Activated T-cell treated with anti-CD3 and anti-CD28 coated beads, Interleukin-2, amount 50 U/mL, for 24 hours (primary cell): Measurements from ENCODE around the gene PNKP.
A peak's percentile ranks its signal among the peaks of the same experiment; 100 is the strongest.

Experiments used
- DNase-seq: peaks from one replicate; pipeline ENCODE4 v3.0.0-alpha.2; 2020
- H3K27ac Mint-ChIP-seq: 2 replicates; pipeline ENCODE4 v1.8.0; 2020; ENCODE audit warnings: mild to moderate bottlenecking, mixed read lengths
- H3K27me3 Mint-ChIP-seq: 2 replicates; pipeline ENCODE4 v1.8.0; 2020; ENCODE audit warnings: mixed read lengths
- H3K36me3 Mint-ChIP-seq: 2 replicates; pipeline ENCODE4 v1.8.0; 2020; ENCODE audit warnings: low read depth, mixed read lengths
- H3K4me1 Mint-ChIP-seq: 2 replicates; pipeline ENCODE4 v1.8.0; 2020; ENCODE audit warnings: low read depth, mixed read lengths
- H3K4me3 Mint-ChIP-seq: 2 replicates; pipeline ENCODE4 v1.8.0; 2020; ENCODE audit warnings: mild to moderate bottlenecking, moderate library complexity, mixed read lengths
- H3K9me3 Mint-ChIP-seq: 2 replicates; pipeline ENCODE4 v1.8.0; 2020; ENCODE audit warnings: mixed read lengths

PNKP gene

DNA sequence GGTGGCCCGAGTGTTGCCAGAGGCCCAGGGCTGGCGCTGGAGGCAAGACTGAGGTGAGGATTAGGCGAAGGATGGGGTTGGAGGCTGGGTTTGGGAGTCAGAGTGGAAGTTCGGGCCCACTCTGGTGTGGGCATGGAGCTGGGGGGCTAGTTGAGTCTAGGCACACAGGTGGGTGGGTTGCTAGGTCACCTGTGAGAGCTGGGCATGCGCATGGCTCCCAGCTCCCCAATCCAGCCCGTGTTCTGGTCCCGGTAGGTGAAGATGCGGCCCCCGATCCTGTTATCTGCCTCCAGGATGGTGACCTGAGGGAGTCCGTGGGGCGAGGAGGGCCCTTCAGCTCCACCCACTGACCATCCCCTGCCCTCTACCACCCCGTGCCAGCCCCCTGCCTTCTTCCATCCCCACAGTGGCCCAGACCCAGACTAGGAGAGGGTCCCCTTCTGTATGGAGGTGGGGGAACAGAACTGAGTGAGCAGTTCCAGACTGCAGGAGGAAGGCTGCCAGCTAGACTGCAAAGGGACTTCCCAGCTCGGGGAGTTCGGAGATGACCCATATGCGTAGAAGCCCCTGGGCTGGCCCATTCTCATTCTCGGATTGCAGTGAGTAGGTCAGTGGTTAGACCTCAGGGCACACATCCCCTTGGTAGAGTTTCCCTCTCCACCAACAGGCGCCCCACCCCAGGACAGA lies 27.6 kb upstream of the PNKP start:
- peaks cover 22% of the 10 kb centered on the region for H3K36me3 Mint-ChIP-seq
- peaks cover 67% of the 10 kb centered on the region for H3K4me1 Mint-ChIP-seq
- peak; percentile 63 for DNase-seq
- H3K9me3 Mint-ChIP-seq = no peaks in the 10 kb centered on the region
- H3K27ac Mint-ChIP-seq = peak overlapping the region; percentile 97
- H3K4me3 Mint-ChIP-seq = peak overlapping the region; percentile 80
- no peaks in the 10 kb centered on the region for H3K27me3 Mint-ChIP-seq

DNA sequence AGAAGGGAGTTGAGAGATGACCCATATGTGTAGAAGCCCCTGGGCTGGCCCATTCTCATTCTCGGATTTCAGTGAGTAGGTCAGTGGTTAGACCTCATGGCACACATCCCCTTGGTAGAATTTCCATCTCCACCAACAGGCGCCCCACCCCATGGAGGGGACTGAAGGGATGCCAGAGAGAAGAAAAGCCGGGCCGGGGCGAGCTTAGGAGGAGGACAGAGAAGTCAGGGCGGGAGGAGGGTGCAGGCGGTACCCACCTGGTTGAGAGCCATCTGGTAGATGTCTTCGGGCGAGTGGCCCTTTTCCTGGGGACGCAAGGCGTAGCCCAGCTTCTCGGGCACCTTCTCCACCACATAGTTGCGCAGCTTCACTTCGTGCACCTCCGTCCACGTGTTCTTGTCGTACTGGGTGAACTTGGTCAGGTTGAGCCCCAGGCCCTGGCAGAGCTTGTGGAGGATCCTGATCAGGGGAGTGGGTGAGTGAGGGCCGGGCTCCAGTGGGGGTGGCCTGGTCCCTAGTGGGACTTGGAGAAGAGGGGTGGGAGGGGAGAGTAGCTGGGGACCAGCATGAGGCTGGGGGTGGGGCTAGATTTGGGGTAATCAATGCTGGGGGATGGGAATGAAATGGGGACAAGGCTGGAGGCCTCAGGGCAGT lies 26.8 kb upstream of the PNKP start:
- Mint-ChIP-seq H3K4me1 (peaks cover 71% of the 10 kb centered on the region), H3K27ac (peak overlapping the region; percentile 62), H3K4me3 (peak overlapping the region; percentile 80), H3K36me3 (peaks cover 31% of the 10 kb centered on the region), H3K9me3 (no peaks in the 10 kb centered on the region), H3K27me3 (no peaks in the 10 kb centered on the region)
- DNase-seq = no peak

DNA sequence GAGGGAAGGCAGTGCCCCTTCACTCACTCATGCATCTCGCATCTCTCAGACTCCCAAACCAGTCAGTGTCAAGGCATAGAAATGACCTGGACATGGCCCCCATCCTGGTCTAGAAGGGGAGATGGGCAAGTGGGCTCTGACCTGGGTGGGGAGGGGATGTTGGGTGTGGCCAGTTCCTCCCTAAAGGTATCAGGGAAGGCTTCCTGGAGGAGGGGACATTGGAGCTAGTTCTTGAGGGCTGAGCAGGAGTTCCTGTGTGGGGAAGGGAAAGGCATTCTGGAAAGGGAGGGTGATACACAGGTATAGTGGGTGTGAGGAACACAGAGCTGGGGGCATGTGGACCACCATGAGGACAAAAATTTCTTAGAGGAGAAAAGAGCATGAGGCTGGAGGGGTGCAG lies 25.3 kb upstream of the PNKP start:
- no peak for DNase-seq
- peaks cover 37% of the 10 kb centered on the region for H3K36me3 Mint-ChIP-seq
- H3K27me3 Mint-ChIP-seq = no peaks in the 10 kb centered on the region
- peak overlapping the region; percentile 49 for H3K27ac Mint-ChIP-seq
- H3K4me3 Mint-ChIP-seq = peak overlapping the region; percentile 42
- peaks cover 61% of the 10 kb centered on the region for H3K4me1 Mint-ChIP-seq
- H3K9me3 Mint-ChIP-seq = no peaks in the 10 kb centered on the region

DNA sequence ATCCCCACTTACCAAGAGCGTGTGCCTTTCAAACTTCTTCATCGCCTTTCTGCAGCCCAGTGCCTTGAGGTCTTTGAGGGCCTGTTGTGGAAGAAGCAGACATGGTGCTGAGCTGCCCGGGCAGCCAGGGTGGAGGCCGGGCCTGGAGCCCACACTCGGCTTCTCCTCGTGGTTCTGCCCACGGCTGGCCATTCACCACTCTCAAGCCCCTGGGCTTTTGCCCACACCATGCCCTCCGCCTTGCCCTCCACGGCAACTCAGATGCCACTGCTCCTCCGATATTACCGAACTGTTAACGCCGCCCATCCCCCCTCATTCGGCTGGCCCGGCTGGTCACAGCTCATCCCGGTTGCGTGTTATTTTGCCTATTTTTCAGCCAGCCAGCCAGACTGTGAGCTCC lies 24.0 kb upstream of the PNKP start:
- Mint-ChIP-seq H3K4me3 (no peak overlapping the region), H3K27ac (no peak overlapping the region)

DNA sequence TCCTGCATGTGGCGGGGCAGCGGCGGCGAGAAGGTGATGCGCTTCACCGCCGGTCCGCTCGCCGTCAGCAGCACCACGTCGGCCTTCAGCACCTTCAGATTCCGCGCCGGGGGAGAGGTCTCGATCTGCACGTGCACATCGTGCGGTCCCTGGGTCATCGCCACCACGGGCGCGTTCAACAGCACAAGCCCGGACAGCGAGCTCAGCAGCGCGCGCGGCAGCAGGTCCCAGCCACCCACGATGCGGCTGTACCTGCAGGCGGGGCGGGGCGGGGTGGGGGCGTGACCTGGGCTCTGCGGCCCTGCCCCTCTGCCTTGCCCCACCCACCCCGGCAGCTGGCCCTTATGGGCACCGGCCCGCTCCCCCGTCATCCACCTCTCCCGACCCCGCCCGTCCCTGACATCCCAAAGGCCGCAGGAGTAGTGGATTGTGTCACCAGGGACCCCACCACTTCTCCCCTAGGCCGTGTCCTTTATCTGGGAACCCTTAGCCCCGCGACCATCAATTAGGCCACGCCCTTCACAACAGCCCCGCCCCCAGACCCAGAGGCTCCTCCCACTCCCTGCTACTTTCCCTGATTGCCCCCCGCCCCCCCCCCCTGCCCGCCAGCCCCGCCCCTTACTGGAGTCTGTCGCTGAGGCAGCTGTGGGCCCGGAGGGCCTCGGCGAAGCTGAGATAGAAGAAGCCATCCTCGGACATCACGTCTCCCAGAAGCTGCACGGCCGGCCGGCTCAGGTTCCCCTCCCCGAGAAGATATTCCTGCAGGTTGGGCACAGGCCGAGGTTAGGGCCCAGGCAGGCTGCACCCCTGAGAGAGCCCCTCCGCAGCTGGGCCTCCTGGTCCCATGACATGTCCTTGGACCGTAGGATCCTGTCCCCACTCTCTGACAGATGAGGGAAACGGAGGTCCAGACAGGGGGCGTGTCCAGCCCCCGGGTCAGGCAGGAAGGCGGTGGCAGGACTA lies 23.3 kb upstream of the PNKP start:
- peaks cover 45% of the 10 kb centered on the region for H3K36me3 Mint-ChIP-seq
- H3K4me1 Mint-ChIP-seq = peaks cover 40% of the 10 kb centered on the region

More for the DNA sequence above, 24.0 kb upstream of the PNKP start:
- DNase-seq = no peak
- Mint-ChIP-seq H3K4me1 (peaks cover 47% of the 10 kb centered on the region), H3K9me3 (no peaks in the 10 kb centered on the region), H3K36me3 (peaks cover 41% of the 10 kb centered on the region), H3K27me3 (no peaks in the 10 kb centered on the region)

DNA sequence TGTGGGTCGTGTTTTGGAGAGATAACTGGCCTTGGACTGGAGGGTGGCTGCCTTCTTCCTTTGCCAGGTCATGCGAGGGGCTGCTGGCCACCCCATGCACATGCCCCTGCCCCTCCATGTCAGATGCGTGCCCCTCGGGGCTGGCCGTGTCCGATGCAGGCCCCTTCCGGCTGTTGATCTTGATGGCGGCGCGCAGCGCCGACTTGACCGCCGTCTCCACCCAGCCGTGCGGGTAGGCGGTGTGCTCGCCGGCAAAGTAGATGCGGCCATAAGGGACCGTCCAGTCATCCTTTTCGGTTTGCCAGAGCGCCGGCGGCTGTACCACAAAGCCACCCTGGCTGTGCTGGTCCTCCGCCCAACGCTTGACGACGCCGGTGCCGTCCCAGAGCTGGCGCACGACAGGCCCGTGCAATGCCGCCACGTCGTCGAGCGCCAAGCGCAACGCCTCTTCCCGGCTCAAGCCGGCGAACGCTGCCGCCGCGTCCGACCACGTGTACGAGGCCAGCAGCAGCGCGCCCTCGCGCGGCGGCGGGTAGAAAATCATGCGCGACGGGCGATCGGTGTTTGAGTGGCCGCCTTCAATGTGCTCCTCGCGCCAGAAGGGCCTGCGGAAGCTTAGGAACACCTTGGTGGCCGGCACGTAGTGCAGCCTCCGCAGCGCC lies 22.4 kb upstream of the PNKP start:
- Mint-ChIP-seq H3K36me3 (peaks cover 52% of the 10 kb centered on the region), H3K27ac (peak overlapping the region; percentile 73), H3K4me3 (peak overlapping the region; percentile 63), H3K4me1 (peaks cover 34% of the 10 kb centered on the region), H3K27me3 (no peaks in the 10 kb centered on the region), H3K9me3 (no peaks in the 10 kb centered on the region)
- peak; percentile 82 for DNase-seq

More for the DNA sequence above, 23.3 kb upstream of the PNKP start:
- peak overlapping the region; percentile 63 for H3K4me3 Mint-ChIP-seq
- peak; percentile 81 for DNase-seq
- H3K27me3 Mint-ChIP-seq = no peaks in the 10 kb centered on the region
- H3K27ac Mint-ChIP-seq = peak overlapping the region; percentile 73
- no peaks in the 10 kb centered on the region for H3K9me3 Mint-ChIP-seq

DNA sequence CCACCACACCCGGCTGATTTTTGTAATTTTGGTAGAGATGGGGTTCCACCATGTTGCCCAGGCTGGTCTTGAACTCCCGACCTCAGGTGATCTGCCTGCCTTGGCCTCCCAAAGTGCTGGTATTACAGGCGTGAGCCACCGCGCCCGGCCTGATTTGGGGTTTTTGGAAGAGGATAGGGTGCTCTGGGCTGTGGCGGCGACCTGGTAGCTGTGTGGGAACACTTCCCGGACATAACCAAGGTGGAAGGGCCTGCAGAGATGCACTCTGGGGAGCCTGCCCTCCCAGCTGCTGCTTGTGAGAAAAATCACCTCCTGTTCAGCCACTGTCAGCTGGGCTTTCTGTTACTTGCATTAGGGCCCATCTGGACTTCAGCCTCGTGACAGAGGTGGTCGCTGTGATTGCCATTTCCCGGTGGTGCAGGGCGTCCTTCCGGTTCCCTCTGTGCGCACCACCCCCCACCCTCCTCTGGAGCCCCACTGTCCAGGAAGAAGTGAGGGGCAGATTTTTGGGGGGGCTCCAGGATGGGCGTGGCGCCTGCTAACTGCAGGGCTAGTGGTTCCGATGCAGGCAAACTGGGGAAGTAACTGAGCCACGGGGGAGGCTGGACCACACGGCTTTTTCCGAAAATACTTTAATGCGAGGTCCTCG lies 21.8 kb upstream of the PNKP start:
- peaks cover 29% of the 10 kb centered on the region for H3K4me1 Mint-ChIP-seq
- H3K27ac Mint-ChIP-seq = peak overlapping the region; percentile 22
- DNase-seq = no peak
- no peaks in the 10 kb centered on the region for H3K27me3 Mint-ChIP-seq
- peaks cover 58% of the 10 kb centered on the region for H3K36me3 Mint-ChIP-seq
- H3K9me3 Mint-ChIP-seq = no peaks in the 10 kb centered on the region
- no peak overlapping the region for H3K4me3 Mint-ChIP-seq

DNA sequence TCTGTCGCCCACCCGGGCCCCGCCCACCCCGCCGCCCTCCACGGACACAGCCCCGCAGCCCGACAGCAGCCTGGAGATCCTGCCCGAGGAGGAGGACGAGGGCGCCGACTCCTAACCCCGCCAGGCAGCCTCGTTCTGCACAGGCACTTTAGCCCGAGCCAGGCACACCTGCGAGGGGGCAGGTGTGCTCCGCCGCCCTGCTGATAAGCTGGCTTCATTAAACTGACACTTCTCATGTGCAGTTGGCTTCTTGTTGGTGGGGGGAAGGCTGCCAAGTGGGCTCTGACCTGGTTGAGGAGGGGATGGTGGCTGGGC lies 21.1 kb upstream of the PNKP start:
- Mint-ChIP-seq H3K4me3 (no peak overlapping the region), H3K36me3 (peaks cover 61% of the 10 kb centered on the region), H3K4me1 (peaks cover 26% of the 10 kb centered on the region), H3K27me3 (no peaks in the 10 kb centered on the region), H3K27ac (no peak overlapping the region), H3K9me3 (no peaks in the 10 kb centered on the region)
- no peak for DNase-seq

DNA sequence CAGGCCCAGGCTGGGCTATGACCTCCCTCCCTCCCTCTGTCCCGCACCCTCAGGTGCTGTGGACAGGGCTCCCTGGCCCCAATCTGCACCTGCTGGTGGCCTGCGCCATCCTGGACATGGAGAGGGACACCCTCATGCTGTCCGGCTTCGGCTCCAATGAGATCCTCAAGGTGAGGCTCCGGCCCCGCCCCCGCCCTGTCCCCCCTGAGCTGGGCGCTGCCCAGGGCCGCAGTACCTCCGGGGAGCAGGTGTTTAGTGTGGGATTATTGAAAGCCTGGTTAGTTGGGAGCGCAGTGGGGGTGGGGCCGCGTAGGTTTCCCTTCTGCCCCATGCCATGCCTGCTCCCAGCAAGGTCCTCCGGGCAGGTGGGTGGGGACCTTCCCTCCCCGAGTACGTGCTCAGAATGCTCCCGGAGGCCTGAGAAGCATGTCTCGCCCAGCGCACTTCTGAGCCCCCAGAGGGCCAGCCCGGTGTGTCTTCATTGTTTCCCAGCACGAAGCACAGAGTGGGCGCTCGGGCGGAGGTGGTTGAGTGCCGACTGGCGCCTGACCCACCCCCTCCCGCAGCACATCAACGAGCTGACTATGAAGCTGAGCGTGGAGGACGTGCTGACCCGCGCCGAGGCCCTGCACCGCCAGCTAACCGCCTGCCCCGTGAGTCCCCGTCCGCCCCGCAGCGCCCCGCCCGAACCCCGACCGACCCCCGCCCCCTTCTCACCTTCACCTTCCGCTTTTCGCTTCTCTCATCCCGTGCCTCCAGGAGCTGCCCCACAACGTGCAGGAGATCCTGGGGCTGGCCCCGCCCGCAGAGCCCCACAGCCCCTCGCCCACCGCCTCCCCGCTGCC lies 20.5 kb upstream of the PNKP start:
- H3K27ac Mint-ChIP-seq = no peak overlapping the region
- no peak for DNase-seq
- H3K27me3 Mint-ChIP-seq = no peaks in the 10 kb centered on the region
- peaks cover 62% of the 10 kb centered on the region for H3K36me3 Mint-ChIP-seq
- peaks cover 20% of the 10 kb centered on the region for H3K4me1 Mint-ChIP-seq
- H3K4me3 Mint-ChIP-seq = no peak overlapping the region
- no peaks in the 10 kb centered on the region for H3K9me3 Mint-ChIP-seq

DNA sequence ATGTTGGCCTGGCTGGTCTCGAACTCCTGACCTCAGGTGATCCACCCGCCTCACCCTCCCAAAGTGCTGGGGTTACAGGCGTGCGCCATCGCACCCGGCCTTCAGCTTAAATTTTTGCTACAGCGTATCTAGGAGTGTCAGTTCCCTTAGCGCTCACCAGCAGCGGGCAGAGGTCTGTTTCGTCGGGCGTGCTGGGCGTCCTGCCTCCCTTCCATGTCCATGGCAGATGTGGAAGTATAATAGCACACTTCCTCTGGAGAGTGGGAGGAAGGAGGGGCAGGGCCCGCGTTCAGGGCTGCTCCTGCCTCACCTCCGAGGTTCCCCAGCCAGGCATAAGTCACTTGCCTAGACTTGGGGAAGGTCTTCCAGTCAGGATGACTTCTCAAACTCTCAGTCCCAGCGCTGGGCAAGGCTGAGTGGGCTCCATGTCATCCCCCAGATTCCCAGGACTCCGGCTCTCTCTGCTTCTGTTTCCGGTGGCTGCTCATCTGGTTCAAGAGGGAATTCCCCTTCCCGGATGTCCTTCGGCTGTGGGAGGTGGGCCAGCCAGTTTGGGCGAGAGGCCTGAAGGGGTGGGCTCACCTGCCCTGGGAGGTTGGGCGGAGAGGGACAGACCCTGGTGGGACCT lies 19.8 kb upstream of the PNKP start:
- Mint-ChIP-seq H3K4me1 (peaks cover 14% of the 10 kb centered on the region), H3K36me3 (peaks cover 62% of the 10 kb centered on the region), H3K4me3 (no peak overlapping the region), H3K27ac (no peak overlapping the region), H3K27me3 (no peaks in the 10 kb centered on the region), H3K9me3 (no peaks in the 10 kb centered on the region)
- DNase-seq = no peak

DNA sequence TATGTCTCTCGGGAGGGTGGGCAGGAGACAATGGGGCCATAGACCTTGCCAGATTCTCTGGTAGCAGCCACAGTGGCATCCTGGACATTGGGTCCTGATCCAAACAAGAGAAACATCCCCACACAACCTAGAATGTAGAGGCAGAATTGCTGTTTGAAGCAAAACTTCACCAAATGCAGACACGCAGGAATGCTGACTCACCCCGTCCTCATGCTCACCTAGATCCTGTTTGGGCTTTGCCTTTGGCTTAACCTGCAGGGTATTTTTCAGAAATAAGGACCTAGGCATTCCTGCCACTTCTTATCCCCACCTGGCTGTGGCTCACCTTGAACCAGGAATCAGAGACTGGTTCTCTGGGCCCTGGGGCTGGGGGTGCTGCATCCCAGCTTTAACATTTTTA lies 17.4 kb upstream of the PNKP start:
- peaks cover 74% of the 10 kb centered on the region for H3K36me3 Mint-ChIP-seq
- H3K27ac Mint-ChIP-seq = peak overlapping the region; percentile 57
- H3K4me1 Mint-ChIP-seq = peaks cover 4% of the 10 kb centered on the region
- no peaks in the 10 kb centered on the region for H3K27me3 Mint-ChIP-seq
- no peak overlapping the region for H3K4me3 Mint-ChIP-seq
- no peak for DNase-seq
- no peaks in the 10 kb centered on the region for H3K9me3 Mint-ChIP-seq

DNA sequence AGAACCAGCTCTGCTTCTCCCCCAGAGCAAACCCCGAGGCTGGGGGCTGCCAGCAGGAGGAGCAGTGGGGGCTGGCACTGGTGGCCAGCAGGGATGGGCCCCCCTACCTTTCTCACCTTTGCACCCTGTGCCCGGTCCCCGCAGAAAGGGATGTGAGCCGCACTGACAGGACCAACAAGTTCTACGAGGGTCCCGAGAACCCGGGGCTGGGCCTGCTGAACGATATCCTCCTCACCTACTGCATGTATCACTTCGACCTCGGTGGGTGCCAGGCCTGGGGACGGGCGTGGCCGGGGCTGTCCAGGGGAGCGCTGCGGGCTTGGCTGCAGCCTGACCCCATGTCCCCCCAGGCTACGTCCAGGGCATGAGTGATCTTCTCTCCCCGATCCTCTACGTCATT lies 16.7 kb upstream of the PNKP start:
- Mint-ChIP-seq H3K9me3 (no peaks in the 10 kb centered on the region), H3K27me3 (no peaks in the 10 kb centered on the region), H3K36me3 (peaks cover 72% of the 10 kb centered on the region), H3K4me1 (peaks cover 6% of the 10 kb centered on the region), H3K27ac (peak overlapping the region; percentile 57), H3K4me3 (no peak overlapping the region)
- no peak for DNase-seq

DNA sequence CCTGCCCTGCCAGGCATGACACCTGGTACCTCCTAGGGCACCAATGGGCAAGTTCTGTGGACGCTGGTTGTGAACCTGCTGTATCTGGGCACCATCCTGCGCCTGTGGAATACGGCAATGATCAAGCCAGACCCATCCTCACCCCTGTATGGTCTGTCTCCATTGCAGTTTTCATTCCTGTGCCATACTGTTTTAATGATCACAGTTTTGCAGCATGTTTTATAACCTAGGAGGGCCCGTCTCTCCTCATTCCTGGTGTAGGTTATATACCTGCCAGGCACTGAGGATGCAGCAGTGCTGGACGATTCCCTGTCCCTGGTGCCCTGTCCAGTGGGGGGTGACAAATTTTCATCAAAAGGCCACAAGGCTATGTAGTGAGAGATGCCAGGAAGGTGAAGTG lies 15.7 kb upstream of the PNKP start:
- DNase-seq = no peak
- Mint-ChIP-seq H3K27me3 (no peaks in the 10 kb centered on the region), H3K9me3 (no peaks in the 10 kb centered on the region), H3K4me3 (no peak overlapping the region), H3K36me3 (peaks cover 73% of the 10 kb centered on the region), H3K27ac (no peak overlapping the region), H3K4me1 (peaks cover 16% of the 10 kb centered on the region)
